ENCODE results near the gene TBC1D16.

DNA sequence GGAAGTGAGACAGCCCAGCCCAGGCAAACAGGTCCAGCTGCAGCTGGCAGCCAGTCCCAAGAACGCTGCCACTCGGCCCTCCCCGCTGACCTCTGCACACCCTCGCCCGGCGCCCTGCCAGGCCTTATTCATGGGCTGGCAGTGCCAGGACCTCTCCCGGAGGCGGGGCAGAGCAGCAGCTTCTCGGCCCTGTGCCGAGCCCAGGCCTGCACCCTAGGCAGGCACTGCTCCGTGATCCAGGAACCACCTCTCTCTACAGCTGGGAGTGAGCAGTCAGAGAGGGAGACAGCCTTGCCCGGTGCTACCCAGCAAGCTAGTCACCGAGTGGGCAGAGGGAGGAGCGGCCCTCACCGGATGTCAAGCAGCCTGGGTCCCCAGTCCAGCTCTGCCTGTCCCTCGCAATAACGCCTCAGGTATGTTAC, 116.5 kb downstream of the TBC1D16 start:
- TF ChIP-seq EZH2 (IDR thresholded peaks at IDR 0.05; ENCODE audit: borderline replicate concordance) = no peak
- TF ChIP-seq, protein P1, sequence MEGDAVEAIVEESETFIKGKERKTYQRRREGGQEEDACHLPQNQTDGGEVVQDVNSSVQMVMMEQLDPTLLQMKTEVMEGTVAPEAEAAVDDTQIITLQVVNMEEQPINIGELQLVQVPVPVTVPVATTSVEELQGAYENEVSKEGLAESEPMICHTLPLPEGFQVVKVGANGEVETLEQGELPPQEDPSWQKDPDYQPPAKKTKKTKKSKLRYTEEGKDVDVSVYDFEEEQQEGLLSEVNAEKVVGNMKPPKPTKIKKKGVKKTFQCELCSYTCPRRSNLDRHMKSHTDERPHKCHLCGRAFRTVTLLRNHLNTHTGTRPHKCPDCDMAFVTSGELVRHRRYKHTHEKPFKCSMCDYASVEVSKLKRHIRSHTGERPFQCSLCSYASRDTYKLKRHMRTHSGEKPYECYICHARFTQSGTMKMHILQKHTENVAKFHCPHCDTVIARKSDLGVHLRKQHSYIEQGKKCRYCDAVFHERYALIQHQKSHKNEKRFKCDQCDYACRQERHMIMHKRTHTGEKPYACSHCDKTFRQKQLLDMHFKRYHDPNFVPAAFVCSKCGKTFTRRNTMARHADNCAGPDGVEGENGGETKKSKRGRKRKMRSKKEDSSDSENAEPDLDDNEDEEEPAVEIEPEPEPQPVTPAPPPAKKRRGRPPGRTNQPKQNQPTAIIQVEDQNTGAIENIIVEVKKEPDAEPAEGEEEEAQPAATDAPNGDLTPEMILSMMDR (IDR thresholded peaks at IDR 0.05; ENCODE audit: poor library complexity) = no peak
- TF ChIP-seq EZH2phosphoT487 (IDR thresholded peaks at IDR 0.05; ENCODE audit: low read depth, severe bottlenecking, unreplicated experiment) = no peak

Data from hepatocyte (in vitro differentiated cells).